ENCODE measurements around the gene ZNF705A.
"Not testable (repeated sequence)": the region's sequence is repeated elsewhere in the genome, so short reads cannot be mapped to it uniquely, and the experiment has no call there.

- TF ChIP-seq EGR1 (IDR thresholded peaks at IDR 0.05); USF1 (IDR thresholded peaks at IDR 0.05); TCF12 (IDR thresholded peaks at IDR 0.05; ENCODE audit: low read depth); TEAD4 (IDR thresholded peaks at IDR 0.05): not testable (repeated sequence)
These were observed 23.3 kb downstream of the ZNF705A start for GRCh38 chr12:8179989-8180585.
